GM12878 (cell line): ENCODE data around the gene PHOX2B. TPM values are rescaled to one million over a fixed set of nuclear protein-coding genes. Genes with fewer than 3 reads are reported as not detected.

ENCODE experiments used
- ATAC-seq: fragments of 200-7000 bp; cut with Tn5 transposase; 3 replicates; pipeline ENCODE4 v1.9.1; 2020; ENCODE audit warnings: mild to moderate bottlenecking, moderate library complexity
- BruUV-seq: library from RNA; stranded (reverse); fragments of 400-500 nt; replicated peaks from 2 replicates; lab custom pipeline; 2021; lab: Mats Ljungman, UMichigan
- CTCF ChIA-PET: fragments of 300-600 bp; sonication (Branson Sonifier 250); formaldehyde crosslinking; extraction: SDS; loops from one replicate; lab custom pipeline; 2021; ENCODE audit warnings: inconsistent platforms; lab: Yijun Ruan, JAX
- POLR2A ChIA-PET: fragments of 350-600 bp; formaldehyde crosslinking; extraction: SDS; loops from one replicate; lab custom pipeline; 2021; ENCODE audit warnings: inconsistent platforms; lab: Charles Lee
- RAD21 ChIA-PET: fragments of 300-600 bp; sonication (Branson Sonifier 250); formaldehyde crosslinking; loops from one replicate; lab custom pipeline; 2023; ENCODE audit warnings: antibody characterized with exemption; ENCODE audit not compliant: unreplicated experiment; lab: Charles Lee
- SMC1A ChIA-PET: fragments of 300-600 bp; sonication (Branson Sonifier 250); formaldehyde crosslinking; loops from one replicate; lab custom pipeline; 2023; ENCODE audit not compliant: unreplicated experiment, uncharacterized antibody; lab: Charles Lee
- DNase-seq: peaks from one replicate; pipeline ENCODE4 v3.0.0-alpha.2; 2011; ENCODE audit warnings: low read depth, low spot score
- FAIRE-seq: peaks from 3 replicates; lab custom pipeline; 2011; peaks lifted over from hg19 to GRCh38; lab: Jason Lieb, UNC
- H2AFZ ChIP-seq: 2 replicates; pipeline ENCODE4 v1.6.0; 2011; ENCODE audit warnings: low read depth, low read length, control low read depth; ENCODE audit not compliant: control insufficient read depth
- H3K27ac ChIP-seq: 2 replicates; pipeline ENCODE4 v1.5.1; 2011; ENCODE audit warnings: control low read depth; ENCODE audit not compliant: control insufficient read depth, insufficient read depth
- H3K27me3 ChIP-seq, 2 experiments: replicated peaks in 1 of 2; 2 replicates each; pipeline versions ENCODE4 v1.6.0 to v1.6.1; 2011; ENCODE audit warnings: low read length in 1 of 2; ENCODE audit not compliant: control insufficient read depth in 2 of 2, insufficient read depth in 2 of 2
- H3K36me3 ChIP-seq, 2 experiments: 2 replicates each; pipeline ENCODE4 v1.5.1; 2011; ENCODE audit warnings: low read length in 1 of 2; ENCODE audit not compliant: control insufficient read depth in 2 of 2, insufficient read depth in 2 of 2
- H3K4me1 ChIP-seq: 2 replicates; pipeline ENCODE4 v1.6.1; 2011; ENCODE audit warnings: mild to moderate bottlenecking, low read length, moderate library complexity, mixed read lengths; ENCODE audit not compliant: control insufficient read depth, insufficient read depth
- H3K4me2 ChIP-seq: 2 replicates; pipeline ENCODE4 v1.6.0; 2011; ENCODE audit warnings: control low read depth; ENCODE audit not compliant: control insufficient read depth, insufficient read depth
- H3K4me3 ChIP-seq: fragments of 200-600 bp; sonication (generic); 2 replicates; pipeline ENCODE4 v1.5.1; 2016
- H3K79me2 ChIP-seq: 2 replicates; pipeline ENCODE4 v1.6.0; 2011; ENCODE audit warnings: low read length; ENCODE audit not compliant: control insufficient read depth, insufficient read depth
- H3K9ac ChIP-seq: 2 replicates; pipeline ENCODE4 v1.8.0; 2011; ENCODE audit warnings: low read length, control low read depth, mixed read lengths; ENCODE audit not compliant: control insufficient read depth, insufficient read depth
- H3K9me3 ChIP-seq: replicated peaks from 3 replicates; pipeline ENCODE4 v1.5.1; 2011; ENCODE audit warnings: mild to moderate bottlenecking, low read length; ENCODE audit not compliant: control insufficient read depth, insufficient read depth
- H4K20me1 ChIP-seq: 2 replicates; pipeline ENCODE4 v1.6.0; 2011; ENCODE audit not compliant: control insufficient read depth, insufficient read depth
- CEBPB ChIP-seq, 2 experiments: fragments of 150-350 bp in 1 of 2; IDR thresholded peaks; 2 replicates each; pipeline ENCODE4 v1.6.1; 2012 to 2014; ENCODE audit warnings: low read depth in 2 of 2, low read length in 2 of 2, borderline replicate concordance in 1 of 2, inconsistent platforms in 1 of 2
- NBN ChIP-seq: fragments of 450-650 bp; IDR thresholded peaks from 2 replicates; pipeline ENCODE4 v1.6.1; 2016
- WGBS: methylation state at CpG from one replicate; pipeline ENCODE4 v1.1.6; 2016; ENCODE audit warnings: low lambda C conversion rate; ENCODE audit not compliant: insufficient replicate concordance, insufficient coverage; ENCODE audit errors: missing lambda C conversion rate; 5-methylcytosine and 5-hydroxymethylcytosine counted together
- in situ Hi-C: fragments of 300-500 bp; cut with MboI; formaldehyde crosslinking; loops from 9 replicates; pipeline ENCODE4 v1.14.3; 2018; ENCODE audit warnings: mixed read lengths
- intact Hi-C: fragments of 100-400 bp; cut with micrococcal nuclease; formaldehyde crosslinking; loops from one replicate; pipeline ENCODE4 v1.14.2; 2022; ENCODE audit not compliant: unreplicated experiment
- polyA plus RNA-seq, 11 experiments: library from polyadenylated mRNA; depleted of rRNA in 4 of 11; unstranded in 6 of 11; stranded (reverse) in 5 of 11; fragments of >200 nt; fragmentation: Nextera tagmentation in 4 of 11; fragmentation: Illumina TruSeq in 1 of 11; extraction: Ambion mirVana in 4 of 11; extraction: Trizol in 1 of 11; gene quantifications; 1 replicate in 1 of 11; 2 replicates in 10 of 11; pipeline versions ENCODE4 v1.2.1 to v1.2.3, GENCODE V29; 2011 to 2016; ENCODE audit warnings: inconsistent platforms in 2 of 11, missing spikeins in 2 of 11, low read depth in 1 of 11
- total RNA-seq, 4 experiments: library from RNA; depleted of rRNA in 3 of 4; stranded (reverse); fragments of >200 nt in 3 of 4; fragmentation: Illumina TruSeq in 1 of 4; extraction: Trizol in 1 of 4; gene quantifications; 2 replicates each; pipeline versions ENCODE4 v1.2.1 to v1.2.3, GENCODE V29; 2013 to 2021
- TF ChIP-seq, protein P1 (sequence below): fragments of 450-650 bp; IDR thresholded peaks from 2 replicates; pipeline ENCODE4 v1.6.1; 2018; ENCODE audit warnings: borderline replicate concordance, mild to moderate bottlenecking; ENCODE audit not compliant: partially characterized antibody

Gene PHOX2B
- total and polyA plus RNA-seq, 10 of the 15 experiments (the other 5 are each of a cell fraction or from before 2014, with no cell fraction given) = not detected

- ChIA-PET SMC1A (no interaction called here), RAD21 (no interaction called here), CTCF (interaction anchor here (0.7 to 1.5 kb wide), 3 partner anchors 9 to 91 kb away, joined by 3 read pairs; no protein-coding TSS in a partner anchor), POLR2A (no interaction called here)
- in situ Hi-C loops (no loop called here), intact Hi-C loops (no loop called here)
- FAIRE-seq = no peak
- ATAC-seq = no peak
- TF ChIP-seq CEBPB (IDR thresholded peaks at IDR 0.05; ENCODE audit: borderline replicate concordance in 1 of 2, low read depth in 2 of 2, low read length in 2 of 2) = no peak
- TF ChIP-seq, protein P1, sequence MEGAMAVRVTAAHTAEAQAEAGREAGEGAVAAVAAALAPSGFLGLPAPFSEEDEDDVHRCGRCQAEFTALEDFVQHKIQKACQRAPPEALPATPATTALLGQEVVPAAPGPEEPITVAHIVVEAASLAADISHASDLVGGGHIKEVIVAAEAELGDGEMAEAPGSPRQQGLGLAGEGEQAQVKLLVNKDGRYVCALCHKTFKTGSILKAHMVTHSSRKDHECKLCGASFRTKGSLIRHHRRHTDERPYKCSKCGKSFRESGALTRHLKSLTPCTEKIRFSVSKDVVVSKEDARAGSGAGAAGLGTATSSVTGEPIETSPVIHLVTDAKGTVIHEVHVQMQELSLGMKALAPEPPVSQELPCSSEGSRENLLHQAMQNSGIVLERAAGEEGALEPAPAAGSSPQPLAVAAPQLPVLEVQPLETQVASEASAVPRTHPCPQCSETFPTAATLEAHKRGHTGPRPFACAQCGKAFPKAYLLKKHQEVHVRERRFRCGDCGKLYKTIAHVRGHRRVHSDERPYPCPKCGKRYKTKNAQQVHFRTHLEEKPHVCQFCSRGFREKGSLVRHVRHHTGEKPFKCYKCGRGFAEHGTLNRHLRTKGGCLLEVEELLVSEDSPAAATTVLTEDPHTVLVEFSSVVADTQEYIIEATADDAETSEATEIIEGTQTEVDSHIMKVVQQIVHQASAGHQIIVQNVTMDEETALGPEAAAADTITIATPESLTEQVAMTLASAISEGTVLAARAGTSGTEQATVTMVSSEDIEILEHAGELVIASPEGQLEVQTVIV = no peak
- no peaks in the 10 kb centered on the region for H4K20me1 ChIP-seq
- H3K79me2 ChIP-seq = no peaks in the 10 kb centered on the region
- WGBS = 37% methylated on average over 9 of the region's 9 CpGs
- no peaks in the 10 kb centered on the region for H3K36me3 ChIP-seq
- no peaks in the 10 kb centered on the region for H3K9me3 ChIP-seq
- H3K4me3 ChIP-seq = no peak overlapping the region
- H3K27me3 ChIP-seq = no peaks in the 10 kb centered on the region
- DNase-seq = no peak
- H3K27ac ChIP-seq = no peak overlapping the region
- H3K9ac ChIP-seq = no peak overlapping the region
- H2AFZ ChIP-seq = no peak overlapping the region
- no peaks in the 10 kb centered on the region for H3K4me1 ChIP-seq
- no TSS peak for BruUV-seq
- no peak overlapping the region for H3K4me2 ChIP-seq
Observed at GRCh38 chr4:41784191-41784979, 35.9 kb upstream of the PHOX2B start.

DNA sequence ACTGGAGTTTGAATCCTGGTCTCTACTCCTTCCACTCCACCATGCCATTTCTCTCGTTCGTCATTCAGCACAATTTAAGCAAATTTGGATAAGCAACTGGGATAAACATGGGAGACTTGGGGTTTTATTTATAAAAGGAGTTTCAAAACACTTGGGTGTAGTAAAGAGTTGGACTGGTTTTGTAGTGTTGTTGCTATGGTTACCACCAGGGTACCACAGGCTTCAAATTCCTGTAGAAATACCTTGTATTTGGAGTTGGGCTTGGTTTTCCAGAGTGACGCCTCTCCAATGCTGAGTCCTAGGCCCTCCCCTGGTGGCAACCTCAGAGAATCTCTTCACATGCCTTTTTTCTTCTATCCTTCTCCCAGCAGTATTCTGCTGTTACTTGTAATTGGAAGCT is 27.9 kb upstream of the PHOX2B start:
- no peak overlapping the region for H3K9ac ChIP-seq
- no peak for TF ChIP-seq NBN
- POLR2A ChIA-PET = no interaction called here
- H3K27ac ChIP-seq = no peak overlapping the region
- no peak for ATAC-seq
- intact Hi-C loops (no loop called here), in situ Hi-C loops (no loop called here)
- no peak for FAIRE-seq
- no peak overlapping the region for H3K4me3 ChIP-seq
- SMC1A ChIA-PET = no interaction called here
- RAD21 ChIA-PET = no interaction called here
- no peaks in the 10 kb centered on the region for H3K79me2 ChIP-seq
- H3K27me3 ChIP-seq = no peaks in the 10 kb centered on the region; a peak in 2 of 4 replicates
- no TSS peak for BruUV-seq
- CTCF ChIA-PET = no interaction called here
- WGBS = 9% methylated on average over 3 of the region's 3 CpGs
- no peaks in the 10 kb centered on the region for H3K4me1 ChIP-seq
- no peak for DNase-seq
- no peaks in the 10 kb centered on the region for H4K20me1 ChIP-seq
- H3K9me3 ChIP-seq = no peaks in the 10 kb centered on the region
- no peak overlapping the region for H3K4me2 ChIP-seq
- no peaks in the 10 kb centered on the region for H3K36me3 ChIP-seq
- no peak overlapping the region for H2AFZ ChIP-seq
